SW480 (cell line): ENCODE data around the gene CCHCR1.
"Not testable (repeated sequence)": the region's sequence is repeated elsewhere in the genome, so short reads cannot be mapped to it uniquely, and the experiment has no call there.

ENCODE experiments used
- DNase-seq: peaks from one replicate; pipeline ENCODE4 v3.0.0-alpha.2; 2016; ENCODE audit warnings: low spot score

CCHCR1 gene

DNA sequence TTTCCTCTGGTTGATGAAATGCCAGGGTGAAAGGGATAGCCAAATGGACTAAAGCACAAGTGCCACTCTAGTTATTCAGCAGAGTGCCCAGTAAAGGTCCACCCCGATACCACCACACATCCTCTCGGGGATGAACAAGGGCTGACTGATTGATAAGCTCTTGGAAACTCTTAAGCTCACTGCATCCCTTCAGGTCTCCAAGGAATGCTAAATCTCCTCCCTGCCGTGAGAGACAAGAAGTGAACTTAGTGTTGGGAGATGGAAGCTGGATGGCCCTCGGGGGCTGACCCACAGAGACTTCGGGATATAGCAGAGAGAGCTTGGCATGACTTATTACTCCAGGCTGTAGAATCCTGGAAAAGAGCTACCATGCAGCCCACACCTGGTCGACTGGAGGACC, 26.3 kb upstream of the CCHCR1 start:
- not testable (repeated sequence) for DNase-seq

DNA sequence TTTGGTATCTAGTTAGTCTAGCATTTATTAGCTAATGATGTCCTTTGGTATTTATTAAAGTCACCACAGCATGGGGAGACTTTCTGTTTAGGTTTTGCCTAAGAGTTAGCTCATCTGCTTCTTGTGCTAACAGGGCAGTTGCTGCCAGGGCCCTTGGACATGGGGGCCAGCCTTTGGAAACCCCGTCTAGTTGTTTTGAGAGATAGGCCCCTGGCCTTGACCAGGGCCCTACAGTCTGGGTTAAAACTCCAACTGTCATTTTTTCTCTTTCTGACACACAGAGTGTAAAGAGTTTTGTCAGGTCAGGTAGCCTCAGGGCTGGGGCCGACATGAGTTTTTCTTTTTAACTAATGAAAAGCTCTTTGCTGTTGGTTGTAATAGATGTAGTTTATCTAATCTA, 25.7 kb upstream of the CCHCR1 start:
- DNase-seq = not testable (repeated sequence)

DNA sequence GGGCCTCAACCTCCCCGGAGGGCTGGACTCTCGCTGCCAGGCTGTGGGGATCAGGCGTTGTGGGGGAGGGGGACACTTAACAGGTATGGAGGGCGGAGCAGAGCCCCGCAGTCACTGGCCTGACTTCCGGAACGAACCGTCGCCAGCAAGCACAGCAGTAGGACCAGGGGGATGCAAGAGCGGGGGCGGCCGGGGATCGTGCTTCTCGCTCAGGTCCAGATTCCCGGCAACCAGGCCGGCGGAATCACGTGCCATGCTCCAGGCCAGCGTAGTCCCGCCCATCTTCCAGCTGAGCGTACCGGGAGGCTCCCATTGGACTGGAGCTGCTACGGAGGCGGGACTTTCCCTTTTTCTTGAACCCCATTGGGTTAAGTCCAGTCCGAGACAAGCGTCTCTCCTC, 22.9 kb upstream of the CCHCR1 start:
- no peak for DNase-seq

DNA sequence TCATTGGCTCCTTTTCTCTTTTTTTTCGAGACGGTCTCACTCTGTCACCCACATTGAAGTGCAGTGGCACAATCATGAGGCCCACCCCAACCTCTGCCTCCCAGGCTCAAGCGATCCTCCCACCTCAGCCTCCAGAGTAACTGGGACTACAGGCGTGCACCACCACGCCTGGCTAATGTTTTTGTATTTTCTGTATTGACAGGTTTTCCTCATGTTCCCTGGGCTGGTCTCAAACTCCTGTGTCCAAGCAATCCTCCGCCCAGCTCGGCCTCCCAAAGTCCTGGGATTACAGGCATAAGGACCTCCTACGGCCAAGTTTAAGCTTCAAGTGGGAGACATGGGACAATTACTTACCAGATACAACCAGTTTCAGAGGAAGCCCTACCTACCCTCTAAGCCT, 22.3 kb upstream of the CCHCR1 start:
- DNase-seq = no peak

DNA sequence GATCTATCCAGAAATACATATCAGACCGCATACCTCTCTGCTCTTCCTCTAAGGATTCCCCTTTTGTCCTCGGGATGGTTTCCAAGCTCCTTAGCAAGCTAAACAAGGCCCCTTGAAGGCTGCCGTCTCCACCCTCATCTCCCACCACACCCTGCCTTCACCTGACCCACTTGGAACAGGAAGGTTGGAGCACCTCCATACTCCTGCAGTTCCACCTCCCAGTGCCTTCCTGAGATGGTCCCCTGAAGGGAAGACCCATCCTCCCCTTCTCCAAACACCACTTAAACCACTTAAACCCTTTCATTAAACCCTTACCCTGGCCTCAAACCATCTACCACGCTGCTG, 21.4 kb upstream of the CCHCR1 start:
- DNase-seq = no peak

DNA sequence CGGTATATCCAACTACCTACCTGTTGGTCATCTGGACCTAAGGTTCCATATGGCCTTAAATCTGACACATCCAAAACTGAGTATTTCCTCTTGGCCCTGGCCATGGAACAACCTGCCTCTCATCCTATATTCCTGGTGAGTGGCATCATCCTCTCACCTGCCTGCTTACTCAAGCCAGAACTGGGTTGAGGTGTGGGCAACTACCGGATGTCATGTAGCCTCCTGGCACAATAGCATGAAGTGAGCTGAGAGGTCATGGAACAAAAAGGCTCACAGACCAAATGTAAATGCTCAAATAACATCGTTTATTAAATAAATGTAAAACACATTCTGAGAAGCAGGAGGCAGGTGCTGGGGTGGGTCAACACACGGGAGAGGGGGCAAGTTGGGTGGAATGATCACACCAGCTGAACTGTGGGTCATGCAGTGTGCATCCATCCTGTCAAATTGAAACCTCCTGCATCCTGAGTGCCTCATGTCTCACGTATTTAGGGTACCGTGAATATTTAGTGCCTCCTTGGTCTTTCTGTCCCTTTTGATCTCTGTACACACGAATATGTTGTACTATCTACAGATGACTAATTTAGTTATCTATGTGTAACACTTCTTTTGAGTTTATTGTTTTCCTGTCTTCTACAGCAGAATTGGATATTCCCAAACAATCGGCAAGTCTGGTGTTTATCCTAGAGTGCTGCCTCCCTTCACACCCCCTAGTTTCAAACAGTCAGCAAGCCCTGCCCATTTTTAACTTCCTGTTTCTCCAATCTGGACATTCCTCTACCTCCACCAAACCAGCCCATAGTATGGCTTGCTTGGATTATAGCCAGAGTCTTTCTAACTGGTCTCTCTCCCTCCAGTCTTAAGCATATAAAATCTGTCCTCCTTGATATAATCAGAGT, 20.8 kb upstream of the CCHCR1 start:
- no peak for DNase-seq

DNA sequence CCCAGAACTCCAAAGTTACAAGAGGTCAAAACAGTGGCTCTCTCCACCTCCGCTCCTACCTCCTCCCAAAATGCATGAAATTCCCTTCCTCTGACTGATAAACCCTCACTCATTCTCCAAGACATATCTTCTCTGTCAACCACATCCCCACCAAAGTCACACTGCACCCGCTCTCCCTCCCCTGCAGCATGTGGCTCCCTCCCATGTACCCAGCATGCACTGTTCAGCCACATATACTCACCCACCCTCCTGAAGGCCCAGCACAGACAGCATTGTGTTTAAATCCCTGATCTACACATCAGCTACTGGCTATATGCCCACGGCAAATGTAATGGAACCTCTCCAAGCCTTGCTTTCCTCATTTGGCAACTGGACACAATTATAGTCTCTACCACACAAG, 18.4 kb upstream of the CCHCR1 start:
- DNase-seq = peak; percentile 27

DNA sequence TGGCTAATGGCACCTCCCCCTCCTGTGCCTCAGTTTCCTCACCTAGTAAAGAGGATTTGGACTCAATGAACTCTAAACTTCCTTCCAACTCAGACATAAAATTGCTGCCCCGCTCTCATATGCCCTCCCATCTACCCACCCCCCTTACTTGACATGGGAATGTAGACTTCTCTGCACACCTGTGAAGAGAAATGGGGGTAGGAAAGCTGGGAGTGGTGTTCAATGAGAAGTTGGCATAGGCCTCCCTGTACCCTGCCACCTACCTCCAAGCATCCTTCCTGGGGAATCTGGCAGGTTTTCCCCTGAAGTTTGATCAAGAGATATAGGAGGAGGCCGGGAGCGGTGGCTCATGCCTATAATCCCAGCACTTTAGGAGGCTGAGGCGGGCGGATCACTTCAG, 16.8 kb upstream of the CCHCR1 start:
- DNase-seq = no peak

DNA sequence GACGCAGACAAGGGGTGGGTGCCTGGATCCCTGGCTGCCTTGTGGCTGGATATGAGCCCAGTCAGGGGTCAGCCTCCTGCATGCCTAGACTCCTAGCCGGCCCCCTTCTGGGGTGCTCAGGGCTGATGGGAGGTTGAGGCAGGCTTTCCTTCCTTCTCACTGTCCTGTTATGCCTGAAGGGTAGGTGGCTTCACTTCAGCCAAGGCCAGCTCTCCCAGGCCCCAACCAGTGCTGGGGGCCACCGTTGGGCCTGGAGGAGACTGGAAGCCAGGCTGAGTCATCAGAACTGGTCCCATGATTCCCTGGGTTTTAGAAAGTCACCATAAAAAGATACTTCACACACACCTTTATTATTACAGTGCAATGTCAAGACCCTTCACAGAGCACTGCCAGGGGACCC, 15.8 kb upstream of the CCHCR1 start:
- no peak for DNase-seq

DNA sequence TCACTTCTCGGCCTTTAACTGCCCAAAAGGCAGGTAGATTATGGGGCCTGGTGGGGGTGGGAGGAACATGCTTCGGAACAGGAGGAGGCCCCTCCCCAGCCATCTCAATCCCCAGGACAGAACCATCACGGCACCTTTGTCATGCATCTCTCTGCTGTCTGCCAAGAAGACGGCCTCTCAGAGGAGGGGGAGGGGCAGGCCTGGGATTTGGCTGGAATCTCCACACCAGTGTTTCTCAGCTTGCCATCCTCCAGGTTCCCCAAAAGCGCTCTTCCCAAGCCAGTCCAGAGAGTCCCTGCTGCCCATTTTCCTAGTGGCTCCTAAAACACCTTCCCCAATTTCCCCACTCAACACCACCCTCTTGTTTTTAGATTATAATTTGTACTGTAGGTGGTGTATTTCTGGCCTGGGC, 15.4 kb upstream of the CCHCR1 start:
- DNase-seq = no peak

DNA sequence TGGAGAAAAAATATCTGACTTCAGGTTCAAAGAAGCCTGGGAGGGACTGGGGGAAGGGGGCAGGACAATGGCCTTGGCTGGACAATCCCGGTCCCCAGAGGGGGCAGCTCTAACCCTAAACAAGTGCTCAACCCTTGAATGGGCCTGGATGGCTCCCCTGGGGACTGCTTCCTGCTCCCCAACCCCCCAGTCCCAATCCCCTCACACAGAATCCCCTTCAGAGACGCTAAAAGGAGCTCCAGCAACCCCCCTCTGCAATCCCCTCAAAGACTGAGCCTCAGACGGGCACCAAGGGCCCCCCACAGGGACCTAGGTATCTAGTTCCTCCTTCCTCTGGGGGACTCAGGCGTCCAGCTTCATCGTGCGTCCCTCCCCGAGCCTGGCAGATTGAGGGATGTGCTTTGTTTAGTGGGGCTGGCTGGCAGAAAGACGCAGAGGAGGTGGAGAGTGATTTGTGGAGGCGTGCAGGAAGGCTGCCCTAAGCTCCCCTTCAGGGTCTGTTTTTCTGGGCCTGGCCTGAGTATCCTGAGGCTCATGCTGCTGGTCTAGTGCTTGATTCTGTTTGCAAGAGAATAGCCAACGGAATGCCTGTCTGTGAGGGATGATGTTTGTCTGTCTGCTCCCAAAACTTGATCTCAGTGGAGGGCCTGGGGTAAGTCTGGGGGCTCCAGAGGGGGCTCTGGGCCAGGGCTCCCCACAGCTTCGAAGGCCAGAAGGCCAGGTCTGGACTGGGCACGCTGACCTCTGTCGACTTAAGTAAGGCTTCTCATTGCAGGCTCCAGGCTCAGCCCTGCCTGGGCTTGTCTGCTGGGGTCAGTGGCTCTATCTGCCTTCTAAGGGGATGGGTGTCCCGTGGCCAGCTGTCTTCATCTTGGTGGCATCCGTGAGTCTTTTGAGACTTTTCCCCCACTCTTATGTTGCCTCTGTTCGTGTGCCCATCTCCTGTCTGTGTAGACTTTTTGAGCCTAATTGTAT, 14.6 kb upstream of the CCHCR1 start:
- no peak for DNase-seq

DNA sequence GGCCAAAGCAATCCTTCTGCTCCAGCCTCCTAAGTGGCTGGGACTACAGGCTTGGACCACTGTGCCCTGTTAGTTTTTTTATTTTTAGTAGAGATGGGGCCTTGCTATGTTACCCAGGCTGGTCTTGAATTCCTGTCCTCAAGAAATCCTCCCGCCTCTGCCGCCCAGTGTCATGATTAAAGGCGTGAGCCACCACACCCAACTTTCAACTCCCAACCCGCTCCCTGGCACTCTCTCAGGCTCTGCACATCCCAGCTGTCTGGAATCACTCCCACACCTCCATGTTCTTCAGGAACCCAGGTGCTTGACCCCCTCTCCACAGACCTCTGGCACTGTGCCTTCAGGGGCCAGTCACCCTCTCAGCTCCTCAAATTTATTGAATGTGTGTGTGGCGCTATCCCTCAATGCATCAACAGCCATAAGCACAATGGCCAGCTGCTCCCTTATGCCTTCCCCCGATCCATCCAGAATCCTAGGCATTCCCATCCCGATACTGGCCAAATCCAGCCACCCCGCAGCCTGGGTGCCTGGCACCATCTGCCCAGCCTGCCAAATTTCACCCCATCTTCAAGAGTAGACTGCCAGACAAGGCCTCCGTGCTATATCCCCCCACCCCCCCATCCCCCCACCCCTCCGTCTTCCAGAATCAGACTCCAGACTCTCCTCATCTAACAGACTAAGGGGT, 13.5 kb upstream of the CCHCR1 start:
- no peak for DNase-seq

DNA sequence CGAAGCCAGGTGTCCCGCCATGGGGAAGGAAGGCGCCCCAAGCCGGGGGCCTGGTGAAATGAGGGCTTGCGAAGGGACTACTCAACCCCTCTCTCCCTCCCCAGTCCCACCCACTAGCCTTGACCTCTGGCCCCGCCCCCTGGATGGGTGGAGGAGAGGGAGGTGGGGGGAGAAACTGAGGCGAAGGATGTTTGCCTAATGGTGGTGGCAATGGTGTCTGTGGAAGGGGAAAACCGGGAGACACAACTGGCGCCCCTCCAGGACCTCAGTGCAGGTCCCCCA, 12.9 kb upstream of the CCHCR1 start, which contains the start of gene POU5F1:
Gene POU5F1 (minus strand): TSS at position 83 of the 282 bp plus-strand sequence. CDS start 62 bp downstream, at position 21.
- DNase-seq = no peak

DNA sequence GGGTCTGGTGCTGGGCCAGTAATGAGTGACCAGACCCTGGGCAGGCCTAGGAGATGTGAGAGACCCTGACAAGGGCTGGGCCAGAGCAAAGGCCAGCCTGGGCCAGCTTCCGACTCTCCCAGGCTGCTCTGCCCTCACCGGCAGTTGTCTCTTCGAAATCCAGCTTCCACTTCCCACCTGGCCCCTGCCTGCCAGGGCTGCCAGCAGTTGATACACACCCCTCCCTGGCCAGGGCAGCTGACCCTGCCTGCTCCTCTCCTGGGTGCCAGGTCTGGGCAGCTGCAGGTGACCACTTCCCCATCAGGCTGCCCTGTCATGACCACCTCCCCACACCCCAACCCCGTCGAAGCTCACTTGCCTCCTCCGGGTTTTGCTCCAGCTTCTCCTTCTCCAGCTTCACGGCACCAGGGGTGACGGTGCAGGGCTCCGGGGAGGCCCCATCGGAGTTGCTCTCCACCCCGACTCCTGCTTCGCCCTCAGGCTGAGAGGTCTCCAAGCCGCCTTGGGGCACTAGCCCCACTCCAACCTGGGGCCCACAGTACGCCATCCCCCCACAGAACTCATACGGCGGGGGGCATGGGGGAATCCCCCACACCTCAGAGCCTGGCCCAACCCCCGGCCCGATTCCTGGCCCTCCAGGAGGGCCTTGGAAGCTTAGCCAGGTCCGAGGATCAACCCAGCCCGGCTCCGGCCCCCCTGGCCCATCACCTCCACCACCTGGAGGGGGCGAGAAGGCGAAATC, 12.4 kb upstream of the CCHCR1 start:
- DNase-seq = not testable (repeated sequence)

DNA sequence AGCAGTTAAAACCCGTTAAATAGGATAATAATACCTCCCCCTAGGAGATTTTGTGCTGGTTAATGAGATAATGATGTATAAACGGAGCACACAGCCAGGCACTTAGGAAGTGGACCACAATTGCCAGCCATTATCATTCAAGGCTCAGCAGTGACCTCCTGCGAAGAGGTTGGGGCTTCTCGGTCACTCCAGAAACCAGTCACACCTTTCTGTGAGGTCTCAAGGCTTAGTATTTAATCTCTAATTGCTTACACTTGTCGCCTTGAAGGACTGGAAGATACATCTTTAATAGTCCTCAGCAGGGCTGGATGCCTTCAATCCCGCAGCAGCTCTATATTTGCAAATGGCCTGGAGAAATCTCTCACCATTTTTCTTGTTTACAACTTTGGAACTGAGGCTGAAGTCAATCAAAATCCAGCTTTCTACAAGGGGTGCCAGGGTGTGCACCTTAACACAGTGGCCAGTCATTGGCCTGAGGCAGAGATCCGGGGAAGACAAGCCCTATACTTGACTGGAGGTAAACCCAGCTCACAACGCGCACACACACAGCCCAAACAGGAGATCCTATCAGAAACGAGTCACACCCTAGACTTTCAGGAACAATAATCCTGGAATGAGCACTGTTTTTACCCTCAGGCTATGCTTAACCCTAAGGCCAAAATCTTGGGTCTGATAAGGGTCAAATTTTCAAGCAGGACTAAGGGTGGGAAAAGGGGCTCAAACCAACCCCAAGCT, 11.7 kb upstream of the CCHCR1 start:
- no peak for DNase-seq

DNA sequence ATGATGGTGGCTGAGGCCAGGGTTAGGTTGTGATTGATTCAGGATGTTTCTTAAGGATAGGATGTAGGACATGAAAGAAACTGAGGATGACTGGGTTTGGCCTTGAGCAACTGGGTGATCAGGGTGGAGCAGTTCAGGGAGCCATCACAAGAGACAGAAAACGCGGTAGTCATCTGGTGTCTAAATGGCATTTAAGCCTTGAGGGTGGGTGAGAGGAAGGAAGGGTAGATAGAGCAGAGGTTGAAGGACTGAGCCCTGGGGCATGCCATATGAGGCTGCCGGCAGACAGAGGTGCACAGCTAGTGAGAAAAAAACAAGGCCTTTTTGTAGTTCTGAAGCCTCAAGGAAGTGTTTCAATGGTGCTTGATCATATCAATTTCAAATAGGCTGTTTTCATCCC, 11.0 kb upstream of the CCHCR1 start:
- DNase-seq = no peak

DNA sequence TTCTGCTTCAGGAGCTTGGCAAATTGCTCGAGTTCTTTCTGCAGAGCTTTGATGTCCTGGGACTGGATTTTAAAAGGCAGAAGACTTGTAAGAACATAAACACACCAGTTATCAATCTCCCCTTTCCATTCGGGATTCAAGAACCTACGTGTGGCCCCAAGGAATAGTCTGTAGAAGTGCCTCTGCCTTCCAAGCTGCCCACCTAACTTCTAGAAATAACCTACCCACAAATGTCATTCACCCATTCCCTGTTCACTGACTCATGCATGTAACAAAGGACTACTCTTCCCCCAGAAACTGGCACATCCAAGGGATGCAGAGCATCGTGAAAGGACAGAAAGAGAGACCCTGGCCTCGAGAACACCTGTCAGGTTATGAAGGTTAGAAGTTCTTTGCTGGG, 8.4 kb upstream of the CCHCR1 start:
- DNase-seq = no peak

DNA sequence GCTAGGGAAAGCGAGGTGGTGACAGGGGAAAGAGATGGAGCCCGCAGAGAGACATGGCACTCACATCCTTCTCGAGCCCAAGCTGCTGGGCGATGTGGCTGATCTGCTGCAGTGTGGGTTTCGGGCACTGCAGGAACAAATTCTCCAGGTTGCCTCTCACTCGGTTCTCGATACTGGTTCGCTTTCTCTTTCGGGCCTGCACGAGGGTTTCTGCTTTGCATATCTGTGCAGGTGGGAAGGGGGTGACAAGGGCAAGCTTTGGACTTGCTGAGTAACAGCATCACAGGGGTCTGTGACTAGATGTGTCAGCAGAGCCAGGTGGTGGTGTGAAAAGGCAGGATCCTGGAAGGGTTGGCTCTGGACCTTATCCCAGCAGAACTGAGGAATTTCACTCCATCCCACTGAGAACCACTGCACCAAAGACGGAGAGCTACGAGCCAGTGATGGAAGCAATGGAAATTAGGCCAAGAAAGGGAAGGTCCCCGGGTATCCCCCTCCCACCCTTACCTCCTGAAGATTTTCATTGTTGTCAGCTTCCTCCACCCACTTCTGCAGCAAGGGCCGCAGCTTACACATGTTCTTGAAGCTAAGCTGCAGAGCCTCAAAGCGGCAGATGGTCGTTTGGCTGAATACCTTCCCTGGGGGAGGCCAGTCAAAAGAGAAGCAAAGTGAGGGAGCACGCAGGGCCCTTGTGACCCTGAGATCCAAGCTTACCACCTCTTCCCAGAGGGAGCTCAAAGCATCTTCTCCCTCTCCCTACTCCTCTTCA, 7.6 kb upstream of the CCHCR1 start:
- not testable (repeated sequence) for DNase-seq

DNA sequence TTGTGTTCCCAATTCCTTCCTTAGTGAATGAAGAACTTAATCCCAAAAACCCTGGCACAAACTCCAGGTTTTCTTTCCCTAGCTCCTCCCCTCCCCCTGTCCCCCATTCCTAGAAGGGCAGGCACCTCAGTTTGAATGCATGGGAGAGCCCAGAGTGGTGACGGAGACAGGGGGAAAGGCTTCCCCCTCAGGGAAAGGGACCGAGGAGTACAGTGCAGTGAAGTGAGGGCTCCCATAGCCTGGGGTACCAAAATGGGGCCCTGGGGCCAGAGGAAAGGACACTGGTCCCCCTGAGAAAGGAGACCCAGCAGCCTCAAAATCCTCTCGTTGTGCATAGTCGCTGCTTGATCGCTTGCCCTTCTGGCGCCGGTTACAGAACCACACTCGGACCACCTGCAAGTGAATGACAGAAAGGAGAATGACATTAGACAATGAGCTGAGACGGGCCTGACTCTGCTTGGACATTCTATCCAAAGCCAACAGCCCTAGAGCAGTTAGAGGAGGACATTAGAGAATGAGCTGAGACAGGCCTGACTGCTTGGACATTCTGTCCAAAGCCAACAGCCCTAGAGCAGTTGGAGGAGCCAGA, 7.0 kb upstream of the CCHCR1 start:
- not testable (repeated sequence) for DNase-seq

DNA sequence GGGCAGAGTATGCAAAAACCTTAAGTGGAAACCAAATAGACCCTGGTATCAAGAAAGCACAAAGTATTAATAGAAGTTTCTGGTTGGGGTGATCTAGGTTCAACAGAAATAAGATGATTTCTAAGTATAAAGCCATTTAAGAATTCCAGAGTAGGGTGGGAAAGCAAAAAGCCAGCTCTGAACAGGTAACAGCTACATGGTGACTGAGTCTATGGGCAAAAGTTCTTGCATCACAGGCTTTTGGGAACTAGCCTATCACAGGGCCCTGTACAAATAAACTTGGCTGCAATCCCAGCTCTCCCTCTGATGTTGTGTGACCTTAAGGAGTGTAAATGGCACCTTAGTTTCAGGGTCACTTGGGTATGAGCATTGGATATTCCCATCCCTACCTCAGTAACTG, 6.3 kb upstream of the CCHCR1 start:
- no peak for DNase-seq
